Kidney glomerular epithelial cell (primary cell): ENCODE measurements around the gene CYP51A1.
"Not testable (repeated sequence)": the region's sequence is repeated elsewhere in the genome, so short reads cannot be mapped to it uniquely, and the experiment has no call there.

Source experiments
- DNase-seq: peaks from one replicate; lab custom pipeline; 2025; lab: John Stamatoyannopoulos, UW

The CYP51A1 gene

GRCh38 chr7:92131093-92131492, 3.2 kb downstream of the CYP51A1 start:
- DNase-seq: no peak

- no peak for DNase-seq
Measured at GRCh38 chr7:92121681-92122080, 12.6 kb downstream of the CYP51A1 start.

GRCh38 chr7:92119213-92119759, 15.0 kb downstream of the CYP51A1 start:
- no peak for DNase-seq

GRCh38 chr7:92116949-92117348, 17.3 kb downstream of the CYP51A1 start:
- no peak for DNase-seq

- DNase-seq: no peak
Measured at GRCh38 chr7:92115821-92116220, 18.5 kb downstream of the CYP51A1 start.

GRCh38 chr7:92110857-92111256, 23.4 kb downstream of the CYP51A1 start:
- DNase-seq: no peak

- DNase-seq: no peak
Measured at GRCh38 chr7:92108821-92109220, 25.5 kb downstream of the CYP51A1 start.

- not testable (repeated sequence) for DNase-seq
Measured at GRCh38 chr7:92102862-92103261, 31.4 kb downstream of the CYP51A1 start.

GRCh38 chr7:92100534-92100933, 33.7 kb downstream of the CYP51A1 start:
- DNase-seq: no peak

GRCh38 chr7:92095380-92095779, 38.9 kb downstream of the CYP51A1 start:
- DNase-seq: no peak

- DNase-seq: no peak
Measured at GRCh38 chr7:92092210-92092609, 42.1 kb downstream of the CYP51A1 start.

GRCh38 chr7:92088266-92088665, 46.0 kb downstream of the CYP51A1 start:
- no peak for DNase-seq

- DNase-seq: not testable (repeated sequence)
Measured at GRCh38 chr7:92083922-92084321, 50.4 kb downstream of the CYP51A1 start.

- DNase-seq: no peak
Measured at GRCh38 chr7:92076509-92076908, 57.8 kb downstream of the CYP51A1 start.

GRCh38 chr7:92075455-92076158, 58.7 kb downstream of the CYP51A1 start:
- DNase-seq: no peak

- no peak for DNase-seq
Measured at GRCh38 chr7:92072708-92073107, 61.6 kb downstream of the CYP51A1 start.

- DNase-seq: no peak
Measured at GRCh38 chr7:92072121-92072520, 62.2 kb downstream of the CYP51A1 start.

GRCh38 chr7:92071032-92071431, 63.2 kb downstream of the CYP51A1 start:
- no peak for DNase-seq

- DNase-seq: no peak
Measured at GRCh38 chr7:92064438-92065029, 69.7 kb downstream of the CYP51A1 start.
